Activated naive CD8-positive, alpha-beta T cell treated with anti-CD3 and anti-CD28 coated beads, Interleukin-2, amount 10 ng/mL, durations not matched to agents 7 days and 5 days (primary cell): ENCODE data around the gene RBM15. TPM values are rescaled to one million over a fixed set of nuclear protein-coding genes. Genes with fewer than 3 reads are reported as not detected.
A peak's percentile ranks its signal among the peaks of the same experiment; 100 is the strongest.

Source experiments
- ATAC-seq: fragments of 150-1000 bp; cut with Tn5 transposase; one replicate; pipeline ENCODE4 v1.10.0; 2021; ENCODE audit warnings: low read depth, moderate library complexity
- POLR2A ChIA-PET: fragments of 350-600 bp; sonication (Branson Sonifier 250); formaldehyde crosslinking; loops from one replicate; lab custom pipeline; 2021; ENCODE audit warnings: antibody characterized with exemption; lab: Charles Lee
- DNase-seq: peaks from one replicate; pipeline ENCODE4 v3.0.0; 2021
- H3K27ac Mint-ChIP-seq: one replicate; pipeline ENCODE4 v1.8.0; 2022; ENCODE audit warnings: mild to moderate bottlenecking, mixed read lengths
- H3K27me3 Mint-ChIP-seq: one replicate; pipeline ENCODE4 v1.8.0; 2022; ENCODE audit warnings: mild to moderate bottlenecking, moderate library complexity, mixed read lengths
- H3K36me3 Mint-ChIP-seq: one replicate; pipeline ENCODE4 v1.8.0; 2021; ENCODE audit warnings: mild to moderate bottlenecking, mixed read lengths
- H3K4me1 Mint-ChIP-seq: one replicate; pipeline ENCODE4 v1.8.0; 2021; ENCODE audit warnings: mixed read lengths
- H3K4me3 Mint-ChIP-seq: one replicate; pipeline ENCODE4 v1.8.0; 2022; ENCODE audit warnings: mild to moderate bottlenecking, moderate library complexity, mixed read lengths
- H3K9me3 Mint-ChIP-seq: one replicate; pipeline ENCODE4 v1.8.0; 2021; ENCODE audit warnings: mixed read lengths
- total RNA-seq, 2 experiments: library from RNA; stranded (reverse); gene quantifications; one replicate each; pipeline ENCODE4 v1.2.3, GENCODE V29; 2021

Gene RBM15
- total RNA-seq, 2 experiments from 2014 or later: 80.3 to 80.6 TPM

- POLR2A ChIA-PET: interaction anchor here (4.8 kb wide), 1 partner anchor 8 kb away, joined by 41 read pairs; the partner anchor contains the start of gene RBM15
- Mint-ChIP-seq H3K4me1 (peaks cover 67% of the 10 kb centered on the region), H3K27ac (peak overlapping the region; percentile 22), H3K9me3 (no peaks in the 10 kb centered on the region), H3K36me3 (peaks cover 40% of the 10 kb centered on the region), H3K27me3 (no peaks in the 10 kb centered on the region), H3K4me3 (peak overlapping the region; percentile 22)
- no peak for ATAC-seq
- DNase-seq: no peak
Observed at GRCh38 chr1:110347182-110347893, 8.2 kb downstream of the RBM15 start.

DNA sequence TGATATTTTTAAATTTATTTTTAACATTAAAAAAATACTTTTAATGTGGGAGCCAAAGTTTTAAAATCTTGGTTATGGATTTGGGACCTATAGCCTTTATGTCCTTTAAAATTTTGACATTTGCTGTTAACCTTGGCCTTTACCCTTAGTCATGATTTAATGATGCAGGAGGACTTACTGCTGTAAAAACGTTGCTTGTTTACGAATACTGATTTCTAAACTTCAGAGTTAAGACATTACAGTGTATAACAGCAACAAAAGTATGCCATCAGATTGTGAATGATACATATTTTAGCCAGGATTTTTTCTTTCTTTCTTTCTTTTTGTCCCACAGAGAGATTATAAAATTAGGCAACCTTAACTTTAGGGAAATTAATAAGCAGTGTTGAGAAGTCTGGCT is 8.9 kb downstream of the RBM15 start:
- Mint-ChIP-seq H3K27me3 (no peaks in the 10 kb centered on the region), H3K27ac (no peak overlapping the region), H3K4me1 (peaks cover 63% of the 10 kb centered on the region), H3K36me3 (peaks cover 36% of the 10 kb centered on the region), H3K4me3 (peak overlapping the region; percentile 20), H3K9me3 (no peaks in the 10 kb centered on the region)
- DNase-seq: no peak
- POLR2A ChIA-PET: interaction anchor here (4.8 kb wide), 1 partner anchor 9 kb away, joined by 41 read pairs; the partner anchor contains the start of gene RBM15
- ATAC-seq: no peak

DNA sequence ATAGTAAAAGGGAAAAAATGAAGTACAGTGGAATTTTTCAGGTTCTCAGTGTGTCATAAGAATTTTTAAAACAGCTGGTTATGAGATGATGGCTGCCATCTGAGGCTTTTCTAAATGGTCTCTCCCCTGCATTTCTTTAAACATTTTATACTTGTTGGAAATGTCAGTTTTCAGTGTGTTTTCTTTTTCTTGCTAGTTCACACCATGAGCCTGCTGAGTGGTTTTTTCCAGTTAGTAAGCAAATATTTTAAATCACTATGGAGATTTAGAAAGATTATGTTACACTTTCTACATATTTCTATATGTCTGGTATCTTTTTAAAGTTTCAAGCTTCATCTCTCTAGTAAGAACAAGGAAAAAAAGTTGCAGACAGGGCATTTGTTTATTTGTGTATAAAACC is 9.6 kb downstream of the RBM15 start:
- no peak for ATAC-seq
- H3K4me1 Mint-ChIP-seq: peaks cover 61% of the 10 kb centered on the region

DNA sequence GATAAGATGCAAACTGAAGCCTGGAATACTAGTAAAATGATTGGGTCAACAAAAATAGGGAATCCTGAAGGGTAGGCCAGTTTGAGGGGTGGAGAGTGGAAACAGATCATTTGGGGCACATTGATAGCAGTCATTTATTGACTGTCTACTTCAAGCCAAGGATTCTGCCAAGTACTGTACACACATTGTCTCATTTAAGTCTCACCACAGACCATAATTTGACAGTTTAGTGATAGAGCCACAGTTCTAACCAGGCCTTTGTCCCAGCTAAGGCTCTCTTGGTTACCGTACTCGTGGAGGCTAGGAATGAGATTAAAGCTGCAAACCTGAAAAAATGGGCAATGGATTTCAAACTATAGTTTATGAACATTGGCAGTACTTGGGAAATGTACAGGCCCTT is 11.2 kb downstream of the RBM15 start:
- H3K27me3 Mint-ChIP-seq: no peaks in the 10 kb centered on the region
- POLR2A ChIA-PET: interaction anchor here (4.8 kb wide), 1 partner anchor 12 kb away, joined by 41 read pairs; the partner anchor contains the start of gene RBM15
- DNase-seq: no peak
- H3K27ac Mint-ChIP-seq: no peak overlapping the region
- peaks cover 56% of the 10 kb centered on the region for H3K4me1 Mint-ChIP-seq
- H3K36me3 Mint-ChIP-seq: peaks cover 30% of the 10 kb centered on the region
- H3K4me3 Mint-ChIP-seq: peak overlapping the region; percentile 1
- ATAC-seq: peak; percentile 48
- no peaks in the 10 kb centered on the region for H3K9me3 Mint-ChIP-seq

More for the DNA sequence above, 9.6 kb downstream of the RBM15 start:
- Mint-ChIP-seq H3K27me3 (no peaks in the 10 kb centered on the region), H3K4me3 (peak overlapping the region; percentile 36), H3K36me3 (peaks cover 31% of the 10 kb centered on the region), H3K9me3 (no peaks in the 10 kb centered on the region), H3K27ac (no peak overlapping the region)
- POLR2A ChIA-PET: interaction anchor here (4.8 kb wide), 1 partner anchor 10 kb away, joined by 41 read pairs; the partner anchor contains the start of gene RBM15
- DNase-seq: no peak

- POLR2A ChIA-PET: no interaction called here
- ATAC-seq (no peak), DNase-seq (no peak)
- no peak overlapping the region for H3K4me3 Mint-ChIP-seq
- H3K27me3 Mint-ChIP-seq: no peaks in the 10 kb centered on the region
- peaks cover 28% of the 10 kb centered on the region for H3K4me1 Mint-ChIP-seq
- peaks cover 25% of the 10 kb centered on the region for H3K36me3 Mint-ChIP-seq
- H3K9me3 Mint-ChIP-seq: no peaks in the 10 kb centered on the region
- H3K27ac Mint-ChIP-seq: no peak overlapping the region
Observed at GRCh38 chr1:110355321-110355720, 16.1 kb downstream of the RBM15 start.

- Mint-ChIP-seq H3K36me3 (peaks cover 29% of the 10 kb centered on the region), H3K27me3 (no peaks in the 10 kb centered on the region), H3K9me3 (no peaks in the 10 kb centered on the region), H3K27ac (no peak overlapping the region), H3K4me3 (no peak overlapping the region), H3K4me1 (peaks cover 22% of the 10 kb centered on the region)
- ATAC-seq: no peak
- POLR2A ChIA-PET: interaction anchor here (0.8 kb wide), 1 partner anchor 11 kb away, joined by 3 read pairs; no protein-coding TSS in a partner anchor
- DNase-seq: no peak
Observed at GRCh38 chr1:110356379-110356778, 17.2 kb downstream of the RBM15 start.

DNA sequence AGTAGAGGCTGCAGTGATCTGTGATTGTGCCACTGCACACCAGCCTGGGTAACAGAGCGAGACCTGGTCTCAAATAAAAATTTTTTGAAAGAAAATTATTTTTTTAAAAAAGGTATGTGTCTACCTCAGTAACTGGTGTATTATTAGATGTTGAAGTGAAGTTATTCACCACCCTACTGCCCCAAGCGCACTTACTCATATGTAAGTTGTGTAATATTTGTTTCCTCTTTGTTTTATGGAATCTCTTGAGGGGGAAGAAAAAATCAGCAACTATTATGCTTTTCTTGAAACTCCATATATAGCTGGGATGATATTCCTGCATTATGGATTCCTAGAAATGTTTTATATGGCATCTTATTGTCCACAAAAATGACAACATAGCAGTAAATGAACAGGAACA is 21.3 kb downstream of the RBM15 start:
- H3K27me3 Mint-ChIP-seq: no peaks in the 10 kb centered on the region
- H3K4me1 Mint-ChIP-seq: peaks cover 14% of the 10 kb centered on the region
- POLR2A ChIA-PET: no interaction called here
- no peak overlapping the region for H3K4me3 Mint-ChIP-seq
- DNase-seq (no peak), ATAC-seq (no peak)
- H3K9me3 Mint-ChIP-seq: no peaks in the 10 kb centered on the region
- no peak overlapping the region for H3K27ac Mint-ChIP-seq
- peaks cover 34% of the 10 kb centered on the region for H3K36me3 Mint-ChIP-seq

- H3K27ac Mint-ChIP-seq: no peak overlapping the region
- no peak for DNase-seq
- H3K36me3 Mint-ChIP-seq: peaks cover 26% of the 10 kb centered on the region
- no peaks in the 10 kb centered on the region for H3K27me3 Mint-ChIP-seq
- POLR2A ChIA-PET: no interaction called here
- peaks cover 8% of the 10 kb centered on the region for H3K4me1 Mint-ChIP-seq
- ATAC-seq: no peak
- no peak overlapping the region for H3K4me3 Mint-ChIP-seq
- H3K9me3 Mint-ChIP-seq: no peaks in the 10 kb centered on the region
Observed at GRCh38 chr1:110361856-110362255, 22.7 kb downstream of the RBM15 start.

- Mint-ChIP-seq H3K4me3 (no peak overlapping the region), H3K27me3 (no peaks in the 10 kb centered on the region), H3K36me3 (peaks cover 21% of the 10 kb centered on the region), H3K9me3 (no peaks in the 10 kb centered on the region), H3K27ac (no peak overlapping the region), H3K4me1 (peaks cover 5% of the 10 kb centered on the region)
- ATAC-seq: no peak
- DNase-seq: no peak
- POLR2A ChIA-PET: no interaction called here
Observed at GRCh38 chr1:110364221-110364620, 25.0 kb downstream of the RBM15 start.

GRCh38 chr1:110370827-110371226 is 31.6 kb downstream of the RBM15 start:
- H3K36me3 Mint-ChIP-seq: peaks cover 8% of the 10 kb centered on the region
- H3K27me3 Mint-ChIP-seq: no peaks in the 10 kb centered on the region
- no peak for DNase-seq
- H3K4me3 Mint-ChIP-seq: no peak overlapping the region
- H3K27ac Mint-ChIP-seq: no peak overlapping the region
- POLR2A ChIA-PET: no interaction called here
- H3K9me3 Mint-ChIP-seq: no peaks in the 10 kb centered on the region
- peaks cover 8% of the 10 kb centered on the region for H3K4me1 Mint-ChIP-seq
- no peak for ATAC-seq

DNA sequence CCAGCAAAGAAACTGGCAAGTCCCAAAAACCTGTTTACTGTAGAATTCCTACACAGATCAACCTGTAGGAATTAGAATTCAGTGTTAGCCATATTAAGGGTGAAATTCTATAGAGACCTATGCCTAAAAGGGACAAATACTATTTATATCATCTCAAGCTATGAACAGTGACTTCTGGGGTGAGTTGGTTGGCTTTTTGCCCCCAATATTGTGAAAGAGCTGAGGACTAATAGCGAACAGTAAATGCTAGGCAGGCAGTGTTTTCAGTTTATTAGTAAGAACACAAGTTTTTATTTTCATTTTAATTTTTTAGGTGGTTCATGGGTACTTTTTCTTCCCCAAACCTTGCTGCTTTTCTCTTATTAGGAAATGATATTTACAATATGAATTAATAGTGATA is 36.3 kb downstream of the RBM15 start:
- no peaks in the 10 kb centered on the region for H3K27me3 Mint-ChIP-seq
- peaks cover 29% of the 10 kb centered on the region for H3K36me3 Mint-ChIP-seq
- ATAC-seq (no peak), DNase-seq (no peak)
- H3K4me1 Mint-ChIP-seq: peaks cover 5% of the 10 kb centered on the region
- no peaks in the 10 kb centered on the region for H3K9me3 Mint-ChIP-seq
- POLR2A ChIA-PET: no interaction called here
- no peak overlapping the region for H3K27ac Mint-ChIP-seq
- no peak overlapping the region for H3K4me3 Mint-ChIP-seq

GRCh38 chr1:110380672-110381283 is 41.6 kb downstream of the RBM15 start:
- Mint-ChIP-seq H3K27me3 (no peaks in the 10 kb centered on the region), H3K4me1 (peaks cover 12% of the 10 kb centered on the region), H3K27ac (no peak overlapping the region), H3K9me3 (no peaks in the 10 kb centered on the region), H3K4me3 (no peak overlapping the region), H3K36me3 (peaks cover 28% of the 10 kb centered on the region)
- POLR2A ChIA-PET: interaction anchor here (1.5 kb wide), 1 partner anchor 43 kb away, joined by 4 read pairs; no protein-coding TSS in a partner anchor
- DNase-seq (no peak), ATAC-seq (no peak)

- peaks cover 12% of the 10 kb centered on the region for H3K4me1 Mint-ChIP-seq
- no peaks in the 10 kb centered on the region for H3K27me3 Mint-ChIP-seq
- H3K36me3 Mint-ChIP-seq: peaks cover 22% of the 10 kb centered on the region
- H3K9me3 Mint-ChIP-seq: no peaks in the 10 kb centered on the region
- peak overlapping the region; percentile 76 for H3K27ac Mint-ChIP-seq
- ATAC-seq (peak; percentile 42), DNase-seq (no peak)
- peak overlapping the region; percentile 47 for H3K4me3 Mint-ChIP-seq
- POLR2A ChIA-PET: interaction anchor here (0.6 to 2.0 kb wide), 4 partner anchors 21 to 249 kb away, joined by 3 to 11 read pairs (median 4); partner anchors contain the start of gene RBM15
Observed at GRCh38 chr1:110383251-110383990, 44.2 kb downstream of the RBM15 start.
